GM12864 (cell line): ENCODE data around the gene ANTXRL.
"Not testable (repeated sequence)": the region's sequence is repeated elsewhere in the genome, so short reads cannot be mapped to it uniquely, and the experiment has no call there.

Source experiments
- DNase-seq: peaks from one replicate; pipeline ENCODE4 v3.0.0-alpha.2; 2011; ENCODE audit warnings: low read depth
- H3K4me3 ChIP-seq: 2 replicates; pipeline ENCODE4 v1.5.1; 2011; ENCODE audit warnings: mild to moderate bottlenecking, low read depth, low read length, control low read depth
- TF ChIP-seq, protein P1 (sequence below): IDR thresholded peaks from 2 replicates; pipeline ENCODE4 v1.5.1; 2011; ENCODE audit warnings: low read depth, mild to moderate bottlenecking, moderate library complexity, low read length, control low read depth, inconsistent platforms; ENCODE audit errors: missing control alignments

ANTXRL gene

DNA sequence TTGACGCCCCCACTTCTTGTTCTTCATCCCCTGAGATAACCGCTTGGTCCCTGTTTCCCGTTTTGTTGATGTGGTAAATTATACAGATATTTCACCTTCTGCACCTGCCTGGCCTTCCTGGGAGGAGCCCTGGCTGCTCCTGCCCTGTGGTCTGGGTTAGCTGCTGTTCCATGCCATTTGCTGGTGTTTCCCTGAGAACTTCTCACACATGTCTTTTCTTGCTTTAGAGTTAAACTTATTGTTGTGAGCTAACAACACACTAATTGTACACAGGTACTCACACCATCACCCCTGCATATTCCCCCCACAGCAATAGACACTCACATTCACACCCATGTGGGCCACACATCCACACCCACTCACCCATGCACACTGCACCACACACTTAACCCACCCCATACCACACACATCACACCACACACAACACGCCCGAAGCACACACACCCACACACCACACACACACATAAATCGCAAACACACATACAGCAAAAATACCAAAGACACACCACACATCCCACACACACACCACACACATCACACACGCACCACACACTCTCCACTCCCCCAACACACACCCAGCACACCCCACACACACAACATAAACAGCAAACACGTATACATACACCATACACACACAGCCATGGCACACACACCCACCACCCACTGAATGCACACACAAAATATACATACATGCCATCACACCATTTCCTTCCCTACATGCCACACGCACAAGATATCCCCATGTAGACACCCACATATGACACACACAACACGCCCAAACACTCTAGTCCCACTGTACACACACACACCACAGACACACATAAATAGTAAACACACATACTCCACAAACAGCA, 19.4 kb upstream of the ANTXRL start:
- TF ChIP-seq, protein P1, sequence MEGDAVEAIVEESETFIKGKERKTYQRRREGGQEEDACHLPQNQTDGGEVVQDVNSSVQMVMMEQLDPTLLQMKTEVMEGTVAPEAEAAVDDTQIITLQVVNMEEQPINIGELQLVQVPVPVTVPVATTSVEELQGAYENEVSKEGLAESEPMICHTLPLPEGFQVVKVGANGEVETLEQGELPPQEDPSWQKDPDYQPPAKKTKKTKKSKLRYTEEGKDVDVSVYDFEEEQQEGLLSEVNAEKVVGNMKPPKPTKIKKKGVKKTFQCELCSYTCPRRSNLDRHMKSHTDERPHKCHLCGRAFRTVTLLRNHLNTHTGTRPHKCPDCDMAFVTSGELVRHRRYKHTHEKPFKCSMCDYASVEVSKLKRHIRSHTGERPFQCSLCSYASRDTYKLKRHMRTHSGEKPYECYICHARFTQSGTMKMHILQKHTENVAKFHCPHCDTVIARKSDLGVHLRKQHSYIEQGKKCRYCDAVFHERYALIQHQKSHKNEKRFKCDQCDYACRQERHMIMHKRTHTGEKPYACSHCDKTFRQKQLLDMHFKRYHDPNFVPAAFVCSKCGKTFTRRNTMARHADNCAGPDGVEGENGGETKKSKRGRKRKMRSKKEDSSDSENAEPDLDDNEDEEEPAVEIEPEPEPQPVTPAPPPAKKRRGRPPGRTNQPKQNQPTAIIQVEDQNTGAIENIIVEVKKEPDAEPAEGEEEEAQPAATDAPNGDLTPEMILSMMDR, result no peak
- no peak for DNase-seq
- no peak overlapping the region for H3K4me3 ChIP-seq

DNA sequence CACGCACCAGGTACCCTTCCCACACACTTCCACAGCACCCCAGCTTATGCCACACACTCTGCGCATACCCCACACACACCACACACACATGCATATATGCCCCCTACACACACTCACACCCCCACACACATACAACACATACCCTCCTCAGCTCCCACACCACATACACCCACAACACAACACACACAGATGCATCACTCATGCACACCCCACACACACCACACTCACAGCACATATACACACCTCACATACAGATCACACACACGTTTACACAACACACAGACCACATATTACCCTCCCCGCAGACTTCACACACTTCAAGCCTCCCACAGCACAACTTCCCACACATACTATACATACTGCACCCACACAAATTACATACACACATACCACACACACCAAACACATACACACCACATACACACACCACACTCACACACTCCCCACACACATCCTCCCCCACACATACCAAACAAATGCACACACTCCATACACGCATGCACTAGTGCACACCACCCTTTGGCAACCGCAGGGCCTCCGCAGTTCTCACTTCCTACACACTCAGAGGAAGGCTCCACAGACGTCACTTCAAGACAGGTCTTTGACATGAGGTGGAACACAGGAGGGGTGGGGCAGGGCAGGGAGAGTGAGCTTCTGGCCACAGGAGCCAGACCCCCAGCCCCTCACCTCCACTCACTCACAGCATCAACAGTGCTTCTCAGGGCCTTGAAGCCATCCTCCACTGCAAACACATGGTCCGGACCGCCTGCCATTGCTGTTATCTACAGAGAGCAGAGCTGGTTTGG, 18.5 kb upstream of the ANTXRL start:
- 0 out of 2 replicates have a peak overlapping the region, but pooled peaks have one; percentile 10 for H3K4me3 ChIP-seq
- TF ChIP-seq, protein P1, result no peak
- DNase-seq, result no peak

DNA sequence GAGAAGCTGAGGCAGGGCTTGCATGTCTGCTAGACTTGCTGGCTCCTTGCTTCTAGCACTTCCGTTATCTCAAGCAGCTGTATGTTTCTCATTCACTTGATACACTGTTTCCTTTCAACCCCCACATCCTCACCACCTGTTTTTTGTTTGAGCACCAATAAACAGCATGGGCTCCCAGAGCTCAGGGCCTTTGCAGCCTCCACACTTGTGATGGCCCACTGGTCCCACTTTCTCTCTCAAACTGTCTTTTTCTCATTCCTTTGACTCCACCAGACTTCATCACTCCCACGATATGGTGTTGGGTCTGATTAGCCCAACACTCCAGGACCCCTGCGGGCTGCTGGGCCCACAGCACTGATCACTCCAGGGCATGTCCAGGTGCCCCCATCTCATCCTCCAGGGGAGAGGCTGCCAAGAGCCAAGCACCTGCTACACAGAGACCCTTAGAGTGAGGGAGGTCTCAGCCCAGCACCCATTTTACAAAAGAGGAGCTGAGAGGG, 17.2 kb upstream of the ANTXRL start:
- not testable (repeated sequence) for H3K4me3 ChIP-seq

DNA sequence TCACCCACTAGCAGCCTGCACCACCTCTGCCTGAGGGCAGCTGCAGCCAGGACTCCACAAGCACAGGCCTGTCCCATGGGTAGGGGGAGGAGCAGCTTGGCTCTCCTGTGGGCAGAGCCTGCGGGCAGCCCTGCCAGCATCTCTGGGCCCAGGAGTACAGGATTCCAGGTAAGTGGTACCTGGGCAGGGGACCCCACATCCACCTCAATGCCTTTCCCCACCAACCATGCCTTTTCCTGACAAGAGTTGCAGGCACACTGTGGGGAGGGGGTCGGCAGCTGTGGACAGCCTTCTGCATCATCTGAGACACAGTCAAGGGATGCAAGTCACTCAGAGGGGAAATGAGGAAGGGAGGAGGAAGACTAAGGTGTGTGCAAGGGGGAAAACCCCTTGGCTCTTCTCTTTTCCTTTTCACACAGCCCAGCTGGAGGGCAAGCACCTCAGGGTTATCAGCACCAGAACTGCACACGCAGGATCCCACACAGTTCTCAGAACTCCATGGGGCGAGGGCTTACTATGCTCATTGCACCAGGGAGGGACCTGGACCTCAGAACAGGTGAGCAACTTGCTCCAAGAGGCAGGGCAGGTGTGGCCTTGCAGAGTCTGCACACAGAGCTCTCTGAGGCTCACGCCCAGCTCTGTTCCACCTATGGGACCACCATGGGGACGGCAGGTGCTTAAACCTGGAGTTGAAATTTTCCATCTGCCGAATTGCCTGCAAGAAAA, 16.5 kb upstream of the ANTXRL start:
- TF ChIP-seq, protein P1, result no peak
- no peak overlapping the region for H3K4me3 ChIP-seq
- no peak for DNase-seq

More for the DNA sequence above, 17.2 kb upstream of the ANTXRL start:
- not testable (repeated sequence) for DNase-seq

DNA sequence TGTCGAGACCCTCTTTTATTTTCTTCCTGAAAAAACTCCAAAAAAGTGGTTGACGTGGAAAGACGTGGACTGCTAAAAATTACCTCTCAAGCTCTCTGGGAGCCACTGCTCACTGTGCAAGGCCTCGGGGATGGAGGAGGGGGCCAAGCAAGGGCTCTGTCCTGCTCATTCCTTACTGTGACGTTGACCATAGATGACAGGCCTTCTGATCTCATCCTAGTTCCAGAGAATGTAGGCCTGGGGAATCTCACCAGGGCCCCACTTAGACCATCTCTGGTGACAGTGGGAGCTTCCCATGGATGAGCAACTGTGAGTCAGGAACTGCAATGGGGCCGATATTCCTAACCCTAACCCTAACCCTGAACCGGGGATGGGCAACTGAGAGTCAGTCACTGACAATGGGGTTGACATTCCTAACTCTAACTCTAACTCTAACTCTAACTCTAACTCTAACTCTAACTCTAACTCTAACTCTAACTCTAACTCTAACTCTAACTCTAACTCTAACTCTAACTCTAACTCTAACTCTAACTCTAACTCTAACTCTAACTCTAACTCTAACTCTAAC, 15.8 kb upstream of the ANTXRL start:
- DNase-seq, H3K4me3 ChIP-seq: not testable (repeated sequence)

DNA sequence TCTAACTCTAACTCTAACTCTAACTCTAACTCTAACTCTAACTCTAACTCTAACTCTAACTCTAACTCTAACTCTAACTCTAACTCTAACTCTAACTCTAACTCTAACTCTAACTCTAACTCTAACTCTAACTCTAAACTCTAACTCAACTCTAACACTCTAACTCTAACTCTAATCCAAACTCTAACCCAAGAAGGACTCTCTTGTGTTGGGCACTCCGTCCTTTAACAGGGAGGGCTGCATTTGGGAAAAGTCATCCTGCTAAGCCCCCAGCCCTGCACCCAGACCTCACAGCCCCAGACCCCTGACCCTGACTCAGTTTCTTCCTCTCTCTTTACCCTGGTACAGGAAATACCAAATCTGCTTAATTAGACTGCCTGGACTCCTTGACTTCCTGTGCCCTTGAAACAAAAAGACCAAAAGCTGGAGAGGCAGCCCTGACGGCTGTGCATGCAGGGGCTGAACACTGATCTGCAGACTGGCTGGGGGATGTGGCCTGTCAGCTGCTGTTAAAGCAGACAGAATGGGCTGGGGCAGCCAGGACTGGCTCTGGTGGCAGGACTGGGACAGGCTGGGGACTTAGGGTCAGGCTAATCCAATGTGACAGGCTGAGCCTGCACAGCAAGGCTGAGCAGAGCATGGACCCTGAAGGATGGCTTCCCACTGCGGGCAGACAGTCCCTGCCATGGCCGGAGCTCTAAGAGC, 14.8 kb upstream of the ANTXRL start:
- DNase-seq, H3K4me3 ChIP-seq: not testable (repeated sequence)

DNA sequence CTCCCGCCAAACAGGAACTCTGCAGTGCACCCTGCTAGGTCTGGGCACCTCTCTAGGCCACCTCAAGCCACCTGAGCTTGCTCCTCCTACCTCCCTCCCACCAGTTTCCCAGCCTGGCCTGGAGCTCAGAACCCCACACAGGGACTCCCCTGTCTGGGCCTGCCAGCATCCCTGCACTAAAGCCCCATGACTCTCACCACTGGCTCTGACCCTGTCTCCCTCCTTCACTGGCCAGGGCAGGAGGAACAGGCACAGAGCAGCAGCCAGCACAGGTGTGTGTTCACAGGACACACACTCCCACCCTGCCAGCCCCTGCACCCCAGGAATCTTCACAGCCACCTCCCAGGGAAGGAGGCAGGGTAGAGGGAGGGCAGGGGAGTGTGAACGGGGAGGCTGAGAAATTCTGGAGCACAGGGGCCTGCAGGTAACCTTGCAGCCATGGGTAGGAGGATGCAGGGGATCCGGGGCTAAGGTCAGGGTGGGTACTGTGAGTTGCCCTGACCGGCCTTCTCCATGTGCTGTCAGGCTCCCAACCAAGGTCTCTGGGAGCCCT, 13.9 kb upstream of the ANTXRL start:
- H3K4me3 ChIP-seq, result no peak overlapping the region
- TF ChIP-seq, protein P1, result no peak
- DNase-seq, result no peak
